ENCODE data around the gene LPCAT1. TPM values are rescaled to one million over a fixed set of nuclear protein-coding genes. Genes with fewer than 3 reads are reported as not detected.
"Not testable (repeated sequence)": the region's sequence is repeated elsewhere in the genome, so short reads cannot be mapped to it uniquely, and the experiment has no call there.

LPCAT1 gene
- total RNA-seq, 1 donor from 2014 or later: 25.3 TPM

DNA sequence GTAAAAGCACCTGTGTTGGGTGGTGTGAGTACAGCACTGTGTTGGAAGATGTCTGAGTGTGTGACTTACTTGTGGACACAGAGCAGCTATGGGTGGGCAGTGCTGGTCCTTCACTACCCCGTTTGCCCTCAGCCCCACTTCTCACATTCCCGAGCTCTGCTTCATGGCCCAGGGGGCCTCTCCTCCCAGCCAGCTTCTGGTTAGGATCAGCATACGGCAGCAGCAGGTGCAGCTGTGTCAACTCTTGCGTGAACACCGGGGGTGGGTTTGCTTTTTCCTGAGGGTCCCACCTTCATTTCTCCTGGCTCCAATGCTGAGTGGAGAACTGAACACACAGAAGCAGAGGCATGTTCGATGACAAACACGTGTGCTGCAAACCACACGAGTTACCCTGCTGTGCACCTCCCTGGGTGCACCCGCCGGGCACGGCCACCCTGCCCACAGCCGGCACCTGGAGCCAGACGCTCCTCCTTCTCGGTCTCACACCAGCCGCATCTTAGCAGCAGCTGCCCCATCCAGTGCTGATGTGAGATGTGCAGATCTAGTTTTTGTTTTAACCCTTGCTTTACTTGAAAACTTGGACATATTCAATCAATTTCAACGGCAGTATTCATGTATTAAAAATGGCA, 63.6 kb downstream of the LPCAT1 start:
- DNase-seq (ENCODE audit: low read depth) (no peak), FAIRE-seq (no peak)
- peaks cover 4% of the 10 kb centered on the region for H3K36me3 ChIP-seq (ENCODE audit: control insufficient read depth, insufficient read depth, low read length)

DNA sequence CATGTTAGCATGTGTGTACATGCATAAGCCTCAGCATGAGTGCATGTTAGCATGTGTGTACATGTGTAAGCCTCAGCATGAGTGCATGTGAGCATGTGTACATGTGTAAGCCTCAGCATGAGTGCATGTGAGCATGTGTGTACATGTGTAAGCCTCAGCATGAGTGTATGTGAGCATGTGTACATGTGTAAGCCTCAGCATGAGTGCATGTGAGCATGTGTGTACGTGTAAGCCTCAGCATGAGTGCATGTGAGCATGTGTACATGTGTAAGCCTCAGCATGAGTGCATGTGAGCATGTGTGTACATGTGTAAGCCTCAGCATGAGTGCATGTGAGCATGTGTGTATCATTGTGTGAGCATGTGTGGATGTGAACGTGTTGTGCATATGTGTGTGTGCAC, 64.3 kb downstream of the LPCAT1 start:
- not testable (repeated sequence) for FAIRE-seq; H3K4me3 ChIP-seq (ENCODE audit: low read depth, low read length); H3K36me3 ChIP-seq (ENCODE audit: control insufficient read depth, insufficient read depth, low read length); DNase-seq (ENCODE audit: low read depth); H3K27me3 ChIP-seq (ENCODE audit: control insufficient read depth, insufficient read depth, low read length)

More for the DNA sequence above, 63.6 kb downstream of the LPCAT1 start:
- no peak overlapping the region for H3K4me3 ChIP-seq (ENCODE audit: low read depth, low read length)
- no peaks in the 10 kb centered on the region for H3K27me3 ChIP-seq (ENCODE audit: control insufficient read depth, insufficient read depth, low read length)
- TF ChIP-seq CTCF (IDR thresholded peaks at IDR 0.05; ENCODE audit: insufficient read depth, low read length, severe bottlenecking): no peak

GRCh38 chr5:1456110-1456881, 67.5 kb downstream of the LPCAT1 start:
- FAIRE-seq; DNase-seq (ENCODE audit: low read depth); H3K4me3 ChIP-seq (ENCODE audit: low read depth, low read length): not testable (repeated sequence)

GRCh38 chr5:1453613-1454012, 70.1 kb downstream of the LPCAT1 start:
- FAIRE-seq: no peak

More at GRCh38 chr5:1456110-1456881, 67.5 kb downstream of the LPCAT1 start:
- not testable (repeated sequence) for H3K36me3 ChIP-seq (ENCODE audit: control insufficient read depth, insufficient read depth, low read length); H3K27me3 ChIP-seq (ENCODE audit: control insufficient read depth, insufficient read depth, low read length)

GRCh38 chr5:1449081-1449630, 74.6 kb downstream of the LPCAT1 start:
- no peaks in the 10 kb centered on the region for H3K36me3 ChIP-seq (ENCODE audit: control insufficient read depth, insufficient read depth, low read length)
- DNase-seq (ENCODE audit: low read depth): no peak
- TF ChIP-seq CTCF (IDR thresholded peaks at IDR 0.05; ENCODE audit: insufficient read depth, low read length, severe bottlenecking): no peak
- FAIRE-seq: no peak
- H3K27me3 ChIP-seq (ENCODE audit: control insufficient read depth, insufficient read depth, low read length): peaks cover 22% of the 10 kb centered on the region
- H3K4me3 ChIP-seq (ENCODE audit: low read depth, low read length): no peak overlapping the region

More at GRCh38 chr5:1453613-1454012, 70.1 kb downstream of the LPCAT1 start:
- TF ChIP-seq CTCF (IDR thresholded peaks at IDR 0.05; ENCODE audit: insufficient read depth, low read length, severe bottlenecking): no peak
- H3K36me3 ChIP-seq (ENCODE audit: control insufficient read depth, insufficient read depth, low read length): no peaks in the 10 kb centered on the region
- no peaks in the 10 kb centered on the region for H3K27me3 ChIP-seq (ENCODE audit: control insufficient read depth, insufficient read depth, low read length)
- H3K4me3 ChIP-seq (ENCODE audit: low read depth, low read length): no peak overlapping the region
- no peak for DNase-seq (ENCODE audit: low read depth)

GRCh38 chr5:1448511-1449011, 75.2 kb downstream of the LPCAT1 start:
- FAIRE-seq (no peak), DNase-seq (ENCODE audit: low read depth) (no peak)
- Histone ChIP-seq H3K36me3 (ENCODE audit: control insufficient read depth, insufficient read depth, low read length) (no peaks in the 10 kb centered on the region), H3K27me3 (ENCODE audit: control insufficient read depth, insufficient read depth, low read length) (peaks cover 24% of the 10 kb centered on the region), H3K4me3 (ENCODE audit: low read depth, low read length) (no peak overlapping the region)
- no peak for TF ChIP-seq CTCF (IDR thresholded peaks at IDR 0.05; ENCODE audit: insufficient read depth, low read length, severe bottlenecking)

All from bronchial epithelial cell (primary cell).